Epithelial cell of alveolus of lung (primary cell): ENCODE measurements around the gene ATP2A2. TPM values are rescaled to one million over a fixed set of nuclear protein-coding genes. Genes with fewer than 3 reads are reported as not detected.

ENCODE experiments used
- total RNA-seq: library from RNA; depleted of rRNA; stranded (reverse); fragments of >200 nt; gene quantifications from 2 replicates; pipeline ENCODE4 v1.2.1, GENCODE V29; 2015

The ATP2A2 gene
- total RNA-seq: 97.0 and 162 TPM in 2 replicates

DNA sequence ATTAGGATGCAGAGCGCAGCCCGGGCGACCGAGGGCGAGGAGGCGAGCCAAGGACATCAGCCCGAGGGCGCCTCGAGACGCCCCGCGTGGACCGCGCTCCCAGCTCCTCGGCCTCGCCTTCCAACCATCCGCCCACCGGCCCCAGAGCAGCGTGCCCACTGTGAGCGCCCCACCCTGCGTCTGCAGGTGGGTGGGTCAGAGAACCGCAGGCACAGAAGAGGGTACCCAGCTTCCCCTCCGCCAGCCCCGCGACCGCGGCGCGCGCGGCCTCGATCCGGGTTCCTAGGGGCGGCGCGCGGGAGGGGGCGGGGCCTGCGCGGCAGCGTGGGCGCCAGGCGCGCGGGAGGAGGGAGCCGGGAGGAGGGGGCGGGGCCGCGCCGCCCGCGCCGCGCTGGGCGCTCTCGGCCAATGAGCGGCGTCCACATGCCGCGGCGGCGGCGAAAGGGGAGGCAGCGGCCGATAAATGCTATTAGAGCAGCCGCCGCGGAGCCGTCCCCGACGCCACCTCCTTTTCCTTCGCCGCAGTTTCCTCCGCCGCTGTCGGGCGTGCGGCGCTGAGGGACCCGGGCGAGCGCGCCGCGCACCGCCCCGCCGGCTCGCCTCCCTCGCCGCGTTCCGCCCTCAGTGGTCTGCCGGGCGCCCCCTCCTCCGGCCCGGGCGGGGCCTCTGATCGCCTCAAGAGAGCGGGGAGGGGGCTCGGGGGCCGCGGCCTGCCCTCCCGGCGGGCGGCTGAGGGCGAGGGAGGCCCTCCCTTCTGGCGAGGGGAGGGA, at the start of gene ATP2A2:
Gene ATP2A2, plus strand, starts transcription at position 469 of the 770 bp plus-strand sequence. CDS start 543 bp downstream, outside the sequence.

Other genes starting within 250 kb of the ATP2A2 start
- 5.3 and 16.4 TPM in 2 replicates for gene C12orf76, start 232.7 kb upstream of the ATP2A2 start, total RNA-seq
- gene IFT81, start 156.9 kb upstream of the ATP2A2 start, total RNA-seq: 10.5 and 11.7 TPM in 2 replicates
- gene ANAPC7, start 122.5 kb downstream of the ATP2A2 start, total RNA-seq: 12.6 and 33.4 TPM in 2 replicates
- gene ARPC3, start 169.1 kb downstream of the ATP2A2 start, total RNA-seq: 429 and 927 TPM in 2 replicates
- 18.4 and 24.7 TPM in 2 replicates for gene GPN3, start 187.0 kb downstream of the ATP2A2 start, total RNA-seq
- gene FAM216A, start 187.6 kb downstream of the ATP2A2 start, total RNA-seq: 14.9 and 16.4 TPM in 2 replicates
- 41.3 and 57.1 TPM in 2 replicates for gene VPS29, start 220.9 kb downstream of the ATP2A2 start, total RNA-seq
- gene RAD9B, start 221.1 kb downstream of the ATP2A2 start, total RNA-seq: 0.32 and 0.39 TPM in 2 replicates